Osteocyte (in vitro differentiated cells): Measurements from ENCODE around the gene SLC6A20. TPM values are rescaled to one million over a fixed set of nuclear protein-coding genes. Genes with fewer than 3 reads are reported as not detected.

Experiments used
- DNase-seq: peaks from one replicate; pipeline ENCODE4 v3.0.0; 2021; ENCODE audit warnings: mixed read lengths; ENCODE audit not compliant: unreplicated experiment; ENCODE audit errors: extremely low spot score
- H3K27ac Mint-ChIP-seq: one replicate; pipeline ENCODE4 v1.8.0; 2021; ENCODE audit warnings: mild to moderate bottlenecking, mixed read lengths; ENCODE audit not compliant: unreplicated experiment
- H3K27me3 Mint-ChIP-seq: one replicate; pipeline ENCODE4 v1.8.0; 2021; ENCODE audit warnings: mixed read lengths; ENCODE audit not compliant: unreplicated experiment
- H3K36me3 Mint-ChIP-seq: one replicate; pipeline ENCODE4 v1.8.0; 2021; ENCODE audit warnings: mixed read lengths; ENCODE audit not compliant: unreplicated experiment
- H3K4me1 Mint-ChIP-seq: one replicate; pipeline ENCODE4 v1.8.0; 2021; ENCODE audit warnings: mixed read lengths; ENCODE audit not compliant: unreplicated experiment
- H3K4me3 Mint-ChIP-seq: one replicate; pipeline ENCODE4 v1.8.0; 2021; ENCODE audit warnings: mild to moderate bottlenecking, moderate library complexity, mixed read lengths; ENCODE audit not compliant: unreplicated experiment
- H3K9me3 Mint-ChIP-seq: one replicate; pipeline ENCODE4 v1.8.0; 2021; ENCODE audit warnings: mixed read lengths; ENCODE audit not compliant: unreplicated experiment
- CTCF ChIP-seq: fragments of 200-600 bp; sonication (generic); IDR thresholded peaks from 2 replicates; pipeline ENCODE4 v1.5.0; 2021; ENCODE audit warnings: antibody characterized with exemption, mild to moderate bottlenecking, moderate library complexity
- total RNA-seq: library from RNA; stranded (reverse); gene quantifications from 2 replicates; pipeline ENCODE4 v1.2.1, GENCODE V29; 2021

The SLC6A20 gene
- total RNA-seq, 1 donor from 2014 or later: not detected

GRCh38 chr3:45765958-45766357 lies 30.4 kb downstream of the SLC6A20 start:
- H3K36me3 Mint-ChIP-seq: no peaks in the 10 kb centered on the region
- peaks cover 55% of the 10 kb centered on the region for H3K27me3 Mint-ChIP-seq
- H3K4me3 Mint-ChIP-seq: no peak overlapping the region
- H3K27ac Mint-ChIP-seq: no peak overlapping the region
- peaks cover 10% of the 10 kb centered on the region for H3K4me1 Mint-ChIP-seq
- peaks cover 16% of the 10 kb centered on the region for H3K9me3 Mint-ChIP-seq
- no peak for TF ChIP-seq CTCF
- DNase-seq: peak; percentile 65

GRCh38 chr3:45765266-45765851 lies 31.0 kb downstream of the SLC6A20 start:
- H3K4me1 Mint-ChIP-seq: peaks cover 10% of the 10 kb centered on the region

GRCh38 chr3:45763303-45763675 lies 33.0 kb downstream of the SLC6A20 start:
- Mint-ChIP-seq H3K4me3 (no peak overlapping the region), H3K27ac (no peak overlapping the region), H3K9me3 (peaks cover 16% of the 10 kb centered on the region), H3K4me1 (peaks cover 10% of the 10 kb centered on the region), H3K36me3 (no peaks in the 10 kb centered on the region), H3K27me3 (peaks cover 28% of the 10 kb centered on the region)
- no peak for TF ChIP-seq CTCF
- DNase-seq: peak; percentile 69

More at GRCh38 chr3:45765266-45765851, 31.0 kb downstream of the SLC6A20 start:
- Mint-ChIP-seq H3K9me3 (peaks cover 16% of the 10 kb centered on the region), H3K27me3 (peaks cover 49% of the 10 kb centered on the region), H3K4me3 (no peak overlapping the region), H3K27ac (no peak overlapping the region), H3K36me3 (no peaks in the 10 kb centered on the region)
- peak; percentile 80 for DNase-seq
- no peak for TF ChIP-seq CTCF

GRCh38 chr3:45762647-45763302 lies 33.6 kb downstream of the SLC6A20 start:
- Mint-ChIP-seq H3K4me1 (peaks cover 10% of the 10 kb centered on the region), H3K9me3 (peaks cover 14% of the 10 kb centered on the region), H3K36me3 (no peaks in the 10 kb centered on the region), H3K27ac (no peak overlapping the region), H3K27me3 (peaks cover 23% of the 10 kb centered on the region), H3K4me3 (no peak overlapping the region)
- DNase-seq: peak; percentile 56
- no peak for TF ChIP-seq CTCF

GRCh38 chr3:45761831-45762230 lies 34.5 kb downstream of the SLC6A20 start:
- peaks cover 10% of the 10 kb centered on the region for H3K4me1 Mint-ChIP-seq
- TF ChIP-seq CTCF: no peak
- H3K4me3 Mint-ChIP-seq: no peak overlapping the region
- peaks cover 15% of the 10 kb centered on the region for H3K27me3 Mint-ChIP-seq
- no peaks in the 10 kb centered on the region for H3K36me3 Mint-ChIP-seq
- H3K9me3 Mint-ChIP-seq: peaks cover 4% of the 10 kb centered on the region
- peak; percentile 81 for DNase-seq
- no peak overlapping the region for H3K27ac Mint-ChIP-seq
